ENCODE measurements around the gene ERC1.
"Not testable (repeated sequence)": the region's sequence is repeated elsewhere in the genome, so short reads cannot be mapped to it uniquely, and the experiment has no call there.

ERC1 gene

GRCh38 chr12:1216560-1216959, 225.5 kb downstream of the ERC1 start:
- Mint-ChIP-seq H3K9me3 (no peaks in the 10 kb centered on the region), H3K36me3 (ENCODE audit: low read depth) (peaks cover 6% of the 10 kb centered on the region), H3K27me3 (no peaks in the 10 kb centered on the region), H3K4me1 (ENCODE audit: low read depth) (peaks cover 4% of the 10 kb centered on the region), H3K27ac (no peak overlapping the region), H3K4me3 (no peak overlapping the region)
- intact Hi-C loops (cut with micrococcal nuclease): no loop called here

GRCh38 chr12:1217191-1217949, 226.3 kb downstream of the ERC1 start:
- no peaks in the 10 kb centered on the region for H3K27me3 Mint-ChIP-seq
- no peaks in the 10 kb centered on the region for H3K9me3 Mint-ChIP-seq
- H3K36me3 Mint-ChIP-seq (ENCODE audit: low read depth): peaks cover under 1% of the 10 kb centered on the region
- no peaks in the 10 kb centered on the region for H3K4me1 Mint-ChIP-seq (ENCODE audit: low read depth)
- intact Hi-C loops (cut with micrococcal nuclease): no loop called here
- no peak overlapping the region for H3K4me3 Mint-ChIP-seq
- H3K27ac Mint-ChIP-seq: no peak overlapping the region

- Mint-ChIP-seq H3K27me3 (no peaks in the 10 kb centered on the region), H3K9me3 (no peaks in the 10 kb centered on the region), H3K4me3 (no peak overlapping the region), H3K4me1 (ENCODE audit: low read depth) (no peaks in the 10 kb centered on the region), H3K27ac (no peak overlapping the region), H3K36me3 (ENCODE audit: low read depth) (no peaks in the 10 kb centered on the region)
- intact Hi-C loops (cut with micrococcal nuclease): no loop called here
Observed at GRCh38 chr12:1218369-1218768, 227.3 kb downstream of the ERC1 start.

- H3K36me3 Mint-ChIP-seq (ENCODE audit: low read depth): no peaks in the 10 kb centered on the region
- no peaks in the 10 kb centered on the region for H3K9me3 Mint-ChIP-seq
- no peaks in the 10 kb centered on the region for H3K27me3 Mint-ChIP-seq
- no peak overlapping the region for H3K4me3 Mint-ChIP-seq
- peaks cover 6% of the 10 kb centered on the region for H3K4me1 Mint-ChIP-seq (ENCODE audit: low read depth)
- no peak overlapping the region for H3K27ac Mint-ChIP-seq
- intact Hi-C loops (cut with micrococcal nuclease): no loop called here
Observed at GRCh38 chr12:1220127-1221092, 229.4 kb downstream of the ERC1 start.

GRCh38 chr12:1222858-1223639, 232.0 kb downstream of the ERC1 start:
- Mint-ChIP-seq H3K4me1 (ENCODE audit: low read depth) (peaks cover 26% of the 10 kb centered on the region), H3K36me3 (ENCODE audit: low read depth) (no peaks in the 10 kb centered on the region), H3K27ac (no peak overlapping the region), H3K4me3 (no peak overlapping the region), H3K27me3 (no peaks in the 10 kb centered on the region), H3K9me3 (no peaks in the 10 kb centered on the region)
- intact Hi-C loops (cut with micrococcal nuclease): no loop called here

- H3K9me3 Mint-ChIP-seq: no peaks in the 10 kb centered on the region
- peak overlapping the region; percentile 61 for H3K27ac Mint-ChIP-seq
- H3K27me3 Mint-ChIP-seq: no peaks in the 10 kb centered on the region
- intact Hi-C loops (cut with micrococcal nuclease): no loop called here
- H3K36me3 Mint-ChIP-seq (ENCODE audit: low read depth): peaks cover 14% of the 10 kb centered on the region
- peaks cover 26% of the 10 kb centered on the region for H3K4me1 Mint-ChIP-seq (ENCODE audit: low read depth)
- H3K4me3 Mint-ChIP-seq: peak overlapping the region; percentile 8
Observed at GRCh38 chr12:1226951-1227350, 235.9 kb downstream of the ERC1 start.

GRCh38 chr12:1234073-1234472, 243.1 kb downstream of the ERC1 start:
- Mint-ChIP-seq H3K4me3 (no peak overlapping the region), H3K36me3 (ENCODE audit: low read depth) (peaks cover 41% of the 10 kb centered on the region), H3K27me3 (no peaks in the 10 kb centered on the region), H3K9me3 (no peaks in the 10 kb centered on the region), H3K27ac (no peak overlapping the region), H3K4me1 (ENCODE audit: low read depth) (no peaks in the 10 kb centered on the region)
- intact Hi-C loops (cut with micrococcal nuclease): no loop called here

- no peak overlapping the region for H3K4me3 Mint-ChIP-seq
- no peaks in the 10 kb centered on the region for H3K36me3 Mint-ChIP-seq (ENCODE audit: low read depth)
- H3K27ac Mint-ChIP-seq: no peak overlapping the region
- H3K9me3 Mint-ChIP-seq: no peaks in the 10 kb centered on the region
- intact Hi-C loops (cut with micrococcal nuclease): no loop called here
- no peaks in the 10 kb centered on the region for H3K27me3 Mint-ChIP-seq
- no peaks in the 10 kb centered on the region for H3K4me1 Mint-ChIP-seq (ENCODE audit: low read depth)
Observed at GRCh38 chr12:1246637-1247036, 255.6 kb downstream of the ERC1 start.

- Mint-ChIP-seq H3K4me1 (ENCODE audit: low read depth) (no peaks in the 10 kb centered on the region), H3K4me3 (no peak overlapping the region), H3K27ac (no peak overlapping the region), H3K36me3 (ENCODE audit: low read depth) (peaks cover 8% of the 10 kb centered on the region), H3K27me3 (no peaks in the 10 kb centered on the region), H3K9me3 (no peaks in the 10 kb centered on the region)
- intact Hi-C loops (cut with micrococcal nuclease): no loop called here
Observed at GRCh38 chr12:1250641-1251040, 259.6 kb downstream of the ERC1 start.

- intact Hi-C loops (cut with micrococcal nuclease): no loop called here
- no peaks in the 10 kb centered on the region for H3K9me3 Mint-ChIP-seq
- no peaks in the 10 kb centered on the region for H3K4me1 Mint-ChIP-seq (ENCODE audit: low read depth)
- H3K27me3 Mint-ChIP-seq: no peaks in the 10 kb centered on the region
- H3K36me3 Mint-ChIP-seq (ENCODE audit: low read depth): peaks cover 15% of the 10 kb centered on the region
- no peak overlapping the region for H3K4me3 Mint-ChIP-seq
- no peak overlapping the region for H3K27ac Mint-ChIP-seq
Observed at GRCh38 chr12:1252758-1253157, 261.7 kb downstream of the ERC1 start.

- intact Hi-C loops (cut with micrococcal nuclease); H3K27ac Mint-ChIP-seq; H3K9me3 Mint-ChIP-seq; H3K4me1 Mint-ChIP-seq (ENCODE audit: low read depth); H3K4me3 Mint-ChIP-seq; H3K27me3 Mint-ChIP-seq: not testable (repeated sequence)
- peaks cover 21% of the 10 kb centered on the region for H3K36me3 Mint-ChIP-seq (ENCODE audit: low read depth)
Observed at GRCh38 chr12:1255125-1255524, 264.1 kb downstream of the ERC1 start.

- H3K9me3 Mint-ChIP-seq; H3K27me3 Mint-ChIP-seq; H3K4me1 Mint-ChIP-seq (ENCODE audit: low read depth); intact Hi-C loops (cut with micrococcal nuclease); H3K4me3 Mint-ChIP-seq; H3K27ac Mint-ChIP-seq: not testable (repeated sequence)
- peaks cover 21% of the 10 kb centered on the region for H3K36me3 Mint-ChIP-seq (ENCODE audit: low read depth)
Observed at GRCh38 chr12:1255854-1256253, 264.8 kb downstream of the ERC1 start.

- Mint-ChIP-seq H3K4me3 (no peak overlapping the region), H3K27ac (no peak overlapping the region), H3K9me3 (no peaks in the 10 kb centered on the region), H3K36me3 (ENCODE audit: low read depth) (peaks cover 21% of the 10 kb centered on the region), H3K27me3 (no peaks in the 10 kb centered on the region), H3K4me1 (ENCODE audit: low read depth) (peaks cover 1% of the 10 kb centered on the region)
- intact Hi-C loops (cut with micrococcal nuclease): no loop called here
Observed at GRCh38 chr12:1256285-1256684, 265.3 kb downstream of the ERC1 start.

- Mint-ChIP-seq H3K4me1 (ENCODE audit: low read depth) (peaks cover 6% of the 10 kb centered on the region), H3K4me3 (no peak overlapping the region), H3K36me3 (ENCODE audit: low read depth) (peaks cover 21% of the 10 kb centered on the region), H3K9me3 (no peaks in the 10 kb centered on the region), H3K27me3 (no peaks in the 10 kb centered on the region), H3K27ac (no peak overlapping the region)
- intact Hi-C loops (cut with micrococcal nuclease): no loop called here
Observed at GRCh38 chr12:1256991-1257390, 266.0 kb downstream of the ERC1 start.
